ENCODE data around the gene TMEM63C.

Gene TMEM63C

GRCh38 chr14:77305696-77306095 lies 124.1 kb downstream of the TMEM63C start:
- no peak for TF ChIP-seq CTCF (IDR thresholded peaks at IDR 0.05; ENCODE audit: insufficient read depth, missing control alignments)
- no peak for FAIRE-seq
- no peak for DNase-seq (ENCODE audit: insufficient read length, low spot score)

DNA sequence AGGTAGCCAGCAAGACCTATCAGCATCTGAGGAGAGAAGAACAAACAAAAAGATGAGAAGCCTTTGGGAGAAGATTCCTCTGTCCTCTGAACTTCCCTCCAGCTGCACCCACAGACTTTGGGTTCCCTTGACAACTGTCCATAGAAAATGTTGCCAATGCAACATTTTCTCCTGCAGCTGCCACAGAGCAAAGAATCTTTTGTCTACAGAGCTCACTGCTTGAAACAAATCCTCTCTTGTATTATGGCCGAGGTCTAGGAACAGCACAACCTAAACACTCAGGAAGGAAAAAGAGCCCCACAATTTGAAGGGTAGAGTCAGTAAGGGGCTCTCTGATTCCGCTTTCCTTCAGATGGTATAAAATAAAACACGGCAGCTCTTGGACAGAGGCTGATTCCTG lies 124.8 kb downstream of the TMEM63C start:
- no peak for DNase-seq (ENCODE audit: insufficient read length, low spot score)

DNA sequence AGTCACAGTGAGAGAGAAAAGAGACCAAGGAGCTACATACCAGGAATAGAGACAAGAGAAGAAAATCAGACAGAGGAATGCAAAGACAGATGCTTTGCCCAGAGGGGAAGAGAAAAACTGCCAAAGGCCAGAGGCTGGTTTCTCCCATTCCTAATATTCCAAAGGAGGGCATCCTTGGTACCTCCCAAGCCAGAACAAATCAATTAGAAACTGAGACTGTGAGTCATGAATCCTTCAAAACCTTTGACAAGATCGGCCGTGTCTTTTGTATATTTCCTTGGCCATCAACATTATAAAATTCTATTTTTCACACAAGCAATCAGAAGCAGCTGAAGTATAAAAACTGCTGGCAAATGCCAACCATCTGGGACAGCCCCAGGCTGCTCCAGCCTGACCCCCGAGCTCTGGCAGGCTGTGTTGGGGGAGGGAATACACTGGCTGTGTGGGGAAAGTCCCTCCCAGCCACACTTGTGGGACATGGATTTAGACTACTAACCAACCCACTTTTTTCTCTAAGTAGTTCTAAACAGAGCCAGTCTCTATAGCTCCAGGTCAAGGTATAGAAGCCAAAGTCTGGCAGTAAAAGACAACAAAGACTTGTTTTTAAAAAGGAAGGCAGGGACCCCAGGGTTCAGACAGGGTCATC lies 125.4 kb downstream of the TMEM63C start:
- TF ChIP-seq CTCF (IDR thresholded peaks at IDR 0.05; ENCODE audit: insufficient read depth, missing control alignments) = no peak
- DNase-seq (ENCODE audit: insufficient read length, low spot score) = no peak
- FAIRE-seq = no peak

More for the DNA sequence above, 124.8 kb downstream of the TMEM63C start:
- FAIRE-seq = no peak
- no peak for TF ChIP-seq CTCF (IDR thresholded peaks at IDR 0.05; ENCODE audit: insufficient read depth, missing control alignments)

Data from D721Med (cell line).